Left lung (tissue), 10 donors: ENCODE results near the gene PRIMA1. TPM values are rescaled to one million over a fixed set of nuclear protein-coding genes. Genes with fewer than 3 reads are reported as not detected.

Source experiments
- ATAC-seq: fragments of 200-7000 bp; cut with Tn5 transposase; one replicate; pipeline ENCODE4 v1.9.1; 2020; ENCODE audit warnings: moderate library complexity
- DNase-seq, 4 donors: peaks; one replicate each; pipeline ENCODE4 v3.0.0-alpha.2; 2013 to 2020
- H3K27ac ChIP-seq, 2 donors: fragments of 200-600 bp; sonication (generic) in 1 of 2; one replicate each; pipeline versions ENCODE4 v1.5.0 to v1.8.0; 2020 to 2021
- H3K27me3 ChIP-seq, 2 donors: fragments of 200-600 bp; sonication (generic) in 1 of 2; one replicate each; pipeline versions ENCODE4 v1.5.0 to v1.8.0; 2020 to 2021
- H3K36me3 ChIP-seq, 2 donors: fragments of 200-600 bp; sonication (generic) in 1 of 2; one replicate each; pipeline versions ENCODE4 v1.5.0 to v1.8.0; 2020 to 2021
- H3K4me1 ChIP-seq, 2 donors: fragments of 200-600 bp; one replicate each; pipeline ENCODE4 v1.8.0; 2021
- H3K4me3 ChIP-seq, 2 donors: fragments of 200-600 bp; sonication (generic) in 1 of 2; one replicate each; pipeline versions ENCODE4 v1.5.0 to v1.8.0; 2020 to 2021; ENCODE audit warnings: mild to moderate bottlenecking in 1 of 2
- H3K9me3 ChIP-seq, 2 donors: fragments of 200-600 bp; sonication (generic) in 1 of 2; one replicate each; pipeline versions ENCODE4 v1.5.0 to v1.8.0; 2020 to 2021
- intact Hi-C, 2 donors: fragments of 100-400 bp; cut with DNase I; formaldehyde crosslinking; loops; one replicate each; pipeline versions ENCODE4 v1.11.2 to v1.14.2; 2022
- polyA plus RNA-seq, 6 donors: library from polyadenylated mRNA; unstranded; fragments of 120-200 nt; gene quantifications; one replicate each; pipeline ENCODE4 v1.2.1, GENCODE V29; 2013; ENCODE audit not compliant: insufficient read length in 6 of 6
- total RNA-seq, 2 donors: library from RNA; stranded (reverse); fragmentation: NEBNext Ultra II Directional; extraction: Animal tissue kit (Norgen Biotek cat#: 25700); gene quantifications; one replicate each; pipeline ENCODE4 v1.2.1, GENCODE V29; 2021
- TF ChIP-seq, protein P1 (sequence below), 2 donors: fragments of 200-600 bp; sonication (generic) in 1 of 2; IDR thresholded peaks; one replicate each; pipeline versions ENCODE4 v1.5.0 to v1.8.0; 2021; ENCODE audit warnings: antibody characterized with exemption in 2 of 2
- donor health status: DM: no; HTN: yes; CAD: no.
- donor health status: DM: no; HTN: no; CAD: no.

PRIMA1 gene
- total and polyA plus RNA-seq, 8 donors: 0.15 to 1.3 (median 0.77) TPM

DNA sequence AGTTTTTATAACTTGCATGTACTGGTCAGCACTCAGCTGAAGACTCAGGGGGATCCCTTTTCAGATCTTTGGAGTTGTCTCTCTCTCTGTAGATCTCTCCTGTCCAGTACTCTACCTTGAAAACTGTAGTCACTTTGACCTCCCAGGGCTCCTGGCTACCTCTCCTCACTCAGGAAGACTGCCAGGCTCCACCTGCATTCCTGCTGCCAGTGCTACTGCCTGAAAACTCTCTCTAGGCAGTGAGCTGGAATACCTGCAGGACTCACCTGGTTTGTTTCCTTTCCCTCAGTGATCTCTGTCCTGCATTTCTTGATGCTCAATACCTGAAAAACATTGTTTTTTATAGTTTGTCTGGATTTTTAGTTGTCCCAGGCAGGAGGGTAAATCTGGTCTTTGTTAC lies 87.4 kb downstream of the PRIMA1 start:
- Histone ChIP-seq H3K4me3 (no peak overlapping the region), H3K27me3 (peaks cover 0 to 10% of the 10 kb centered on the region in 2 donors), H3K36me3 (no peaks in the 10 kb centered on the region), H3K9me3 (peaks cover 0 to 19% of the 10 kb centered on the region in 2 donors), H3K4me1 (no peaks in the 10 kb centered on the region), H3K27ac (no peak overlapping the region)
- ATAC-seq (no peak), DNase-seq (no peak)
- intact Hi-C loops: no loop called here
- TF ChIP-seq, protein P1, sequence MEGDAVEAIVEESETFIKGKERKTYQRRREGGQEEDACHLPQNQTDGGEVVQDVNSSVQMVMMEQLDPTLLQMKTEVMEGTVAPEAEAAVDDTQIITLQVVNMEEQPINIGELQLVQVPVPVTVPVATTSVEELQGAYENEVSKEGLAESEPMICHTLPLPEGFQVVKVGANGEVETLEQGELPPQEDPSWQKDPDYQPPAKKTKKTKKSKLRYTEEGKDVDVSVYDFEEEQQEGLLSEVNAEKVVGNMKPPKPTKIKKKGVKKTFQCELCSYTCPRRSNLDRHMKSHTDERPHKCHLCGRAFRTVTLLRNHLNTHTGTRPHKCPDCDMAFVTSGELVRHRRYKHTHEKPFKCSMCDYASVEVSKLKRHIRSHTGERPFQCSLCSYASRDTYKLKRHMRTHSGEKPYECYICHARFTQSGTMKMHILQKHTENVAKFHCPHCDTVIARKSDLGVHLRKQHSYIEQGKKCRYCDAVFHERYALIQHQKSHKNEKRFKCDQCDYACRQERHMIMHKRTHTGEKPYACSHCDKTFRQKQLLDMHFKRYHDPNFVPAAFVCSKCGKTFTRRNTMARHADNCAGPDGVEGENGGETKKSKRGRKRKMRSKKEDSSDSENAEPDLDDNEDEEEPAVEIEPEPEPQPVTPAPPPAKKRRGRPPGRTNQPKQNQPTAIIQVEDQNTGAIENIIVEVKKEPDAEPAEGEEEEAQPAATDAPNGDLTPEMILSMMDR (IDR thresholded peaks at IDR 0.05): no peak

DNA sequence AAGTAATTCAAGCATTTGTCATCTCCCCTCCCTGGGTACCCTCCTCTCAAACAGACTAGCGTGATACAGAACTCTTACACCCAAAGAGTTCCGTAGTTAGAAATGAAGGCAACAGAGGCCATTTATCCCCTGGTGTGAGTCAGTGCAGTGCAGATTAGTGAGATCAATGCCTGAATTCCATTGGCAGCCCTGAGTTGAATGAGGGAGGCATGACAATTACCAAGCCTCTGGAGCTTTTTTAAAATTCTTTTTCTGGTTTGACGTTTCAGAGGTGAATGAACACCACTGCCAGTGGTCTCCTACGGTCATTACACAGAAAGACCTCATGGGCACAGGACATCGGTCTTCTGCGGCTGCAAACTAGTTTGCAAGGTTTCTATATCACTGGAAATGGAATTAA lies 94.4 kb downstream of the PRIMA1 start:
- no peak overlapping the region for H3K27ac ChIP-seq
- no peaks in the 10 kb centered on the region for H3K36me3 ChIP-seq
- H3K27me3 ChIP-seq: peaks cover 0 to 26% of the 10 kb centered on the region in 2 donors
- intact Hi-C loops: no loop called here
- no peak for DNase-seq
- H3K4me1 ChIP-seq: no peaks in the 10 kb centered on the region
- no peak for ATAC-seq
- H3K4me3 ChIP-seq: no peak overlapping the region
- TF ChIP-seq, protein P1 (IDR thresholded peaks at IDR 0.05): no peak
- peaks cover 0 to 12% of the 10 kb centered on the region in 2 donors for H3K9me3 ChIP-seq

DNA sequence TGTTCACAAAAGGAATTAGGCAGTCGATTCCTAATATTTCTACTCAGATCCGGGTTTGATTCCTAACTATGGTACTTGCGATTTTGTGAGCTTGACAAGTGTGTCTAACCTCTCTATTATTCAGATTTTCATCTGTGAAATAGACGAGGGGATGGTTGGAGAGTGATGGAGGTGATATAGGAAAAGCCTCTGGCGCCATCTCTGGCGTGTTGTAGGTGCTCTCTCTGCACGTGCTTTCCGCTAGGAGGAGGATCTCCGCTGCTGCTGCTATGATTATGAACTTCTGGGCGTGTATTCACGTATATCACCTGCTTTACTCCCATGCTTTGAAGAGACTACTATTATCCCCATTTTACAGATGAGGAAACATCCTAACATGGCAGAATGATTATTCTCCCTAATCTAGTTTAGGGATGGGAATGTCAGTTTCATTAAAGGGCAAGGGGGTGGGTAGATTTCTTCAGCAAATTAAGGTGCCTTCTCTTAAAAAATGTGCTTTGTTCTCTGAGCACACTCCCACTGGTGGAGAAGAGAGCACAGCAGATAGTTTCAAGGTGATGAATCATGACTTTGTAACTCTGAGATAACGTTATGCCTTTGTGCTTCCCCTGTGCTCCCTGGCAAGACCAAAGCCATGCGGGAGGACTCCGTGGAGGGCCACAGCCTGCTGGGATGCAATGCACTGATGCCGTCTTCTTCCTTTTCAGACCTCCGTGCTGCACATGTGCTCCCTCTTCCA lies 97.1 kb downstream of the PRIMA1 start:
- no peak overlapping the region for H3K4me3 ChIP-seq
- no peaks in the 10 kb centered on the region for H3K9me3 ChIP-seq
- peaks cover 0 to 38% of the 10 kb centered on the region in 2 donors for H3K27me3 ChIP-seq
- TF ChIP-seq, protein P1 (IDR thresholded peaks at IDR 0.05): no peak
- no peak overlapping the region for H3K27ac ChIP-seq
- intact Hi-C loops: no loop called here
- ATAC-seq (no peak), DNase-seq (no peak)
- H3K4me1 ChIP-seq: no peaks in the 10 kb centered on the region
- H3K36me3 ChIP-seq: no peaks in the 10 kb centered on the region

DNA sequence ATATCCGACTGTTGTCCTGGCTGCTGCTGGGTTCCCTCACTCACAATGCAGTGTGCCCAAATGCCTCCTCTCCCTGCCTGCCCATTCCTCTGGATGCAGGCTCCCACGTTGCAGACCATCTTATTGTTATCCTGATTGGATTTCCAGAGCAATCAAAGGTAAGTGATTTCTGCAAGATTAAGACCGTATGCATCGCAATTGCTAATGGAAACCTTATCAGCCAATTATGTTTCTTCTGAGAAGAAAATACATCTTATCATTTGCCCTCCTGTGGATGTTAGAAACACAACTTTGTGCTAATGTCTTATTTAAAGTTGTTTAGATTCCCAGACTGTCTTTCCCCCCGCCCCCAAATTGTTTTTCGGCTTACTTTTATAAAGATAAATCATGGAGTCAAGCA lies 98.1 kb downstream of the PRIMA1 start:
- intact Hi-C loops: no loop called here
- Histone ChIP-seq H3K4me3 (no peak overlapping the region), H3K27me3 (peaks cover 0 to 43% of the 10 kb centered on the region in 2 donors), H3K36me3 (no peaks in the 10 kb centered on the region), H3K4me1 (no peaks in the 10 kb centered on the region), H3K9me3 (no peaks in the 10 kb centered on the region), H3K27ac (no peak overlapping the region)
- DNase-seq (no peak), ATAC-seq (no peak)
- TF ChIP-seq, protein P1 (IDR thresholded peaks at IDR 0.05): no peak

DNA sequence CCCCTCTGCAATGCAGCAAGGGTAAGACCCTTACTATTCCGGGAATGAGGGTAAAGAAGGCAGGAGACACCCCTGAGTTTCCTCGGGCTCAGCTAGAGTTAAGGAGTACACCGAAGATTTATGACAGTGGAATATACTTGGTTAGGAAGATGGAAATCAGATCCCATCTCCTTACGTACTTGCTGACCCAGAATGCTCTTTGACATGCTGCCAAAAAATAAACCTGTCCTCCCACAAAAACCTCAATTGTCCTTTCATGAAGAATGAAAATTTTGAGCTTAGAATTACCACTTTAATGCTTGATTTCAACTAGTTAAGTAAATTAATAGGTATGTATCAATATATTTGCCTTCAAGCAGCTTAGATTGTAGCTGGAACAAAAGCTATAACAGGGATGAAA lies 99.5 kb downstream of the PRIMA1 start:
- no peak overlapping the region for H3K4me3 ChIP-seq
- no peaks in the 10 kb centered on the region for H3K36me3 ChIP-seq
- H3K4me1 ChIP-seq: no peaks in the 10 kb centered on the region
- TF ChIP-seq, protein P1 (IDR thresholded peaks at IDR 0.05): no peak
- H3K9me3 ChIP-seq: no peaks in the 10 kb centered on the region
- ATAC-seq (no peak), DNase-seq (no peak)
- peaks cover 0 to 43% of the 10 kb centered on the region in 2 donors for H3K27me3 ChIP-seq
- no peak overlapping the region for H3K27ac ChIP-seq
- intact Hi-C loops: no loop called here
